Activated CD4-positive, alpha-beta T cell treated with anti-CD3 and anti-CD28 coated beads, Interleukin-2, amount 50 U/mL, for 24 hours (primary cell): ENCODE results near the gene LAP3.
"Not testable (repeated sequence)": the region's sequence is repeated elsewhere in the genome, so short reads cannot be mapped to it uniquely, and the experiment has no call there.

Source experiments
- DNase-seq, 2 donors: peaks; one replicate each; pipeline ENCODE4 v3.0.0-alpha.2; 2020; ENCODE audit warnings: low read depth in 1 of 2, low spot score in 1 of 2

Gene LAP3

GRCh38 chr4:17561195-17561909, 15.6 kb upstream of the LAP3 start:
- no peak for DNase-seq

GRCh38 chr4:17562157-17562556, 14.8 kb upstream of the LAP3 start:
- DNase-seq = no peak

GRCh38 chr4:17565846-17566245, 11.2 kb upstream of the LAP3 start:
- DNase-seq = no peak

- no peak for DNase-seq
Observed at GRCh38 chr4:17567271-17567670, 9.7 kb upstream of the LAP3 start.

- no peak for DNase-seq
Observed at GRCh38 chr4:17574206-17574605, 2.8 kb upstream of the LAP3 start.

GRCh38 chr4:17575177-17575576, 1.8 kb upstream of the LAP3 start:
- DNase-seq = not testable (repeated sequence)

- DNase-seq = peak; percentile 3 to 14
Observed at GRCh38 chr4:17577665-17578481, 875 bp downstream of the LAP3 start.

- DNase-seq = no peak
Observed at GRCh38 chr4:17578482-17578891, 1.5 kb downstream of the LAP3 start.

- no peak for DNase-seq
Observed at GRCh38 chr4:17580969-17581368, 4.0 kb downstream of the LAP3 start.

GRCh38 chr4:17583276-17583675, 6.3 kb downstream of the LAP3 start:
- DNase-seq = no peak

GRCh38 chr4:17583941-17584340, 6.9 kb downstream of the LAP3 start:
- no peak for DNase-seq

- no peak for DNase-seq
Observed at GRCh38 chr4:17584521-17585213, 7.7 kb downstream of the LAP3 start.

GRCh38 chr4:17587094-17587822, 10.3 kb downstream of the LAP3 start:
- no peak for DNase-seq

- DNase-seq = no peak
Observed at GRCh38 chr4:17589355-17589754, 12.4 kb downstream of the LAP3 start.

GRCh38 chr4:17595471-17596005, 18.5 kb downstream of the LAP3 start:
- DNase-seq = no peak

GRCh38 chr4:17597517-17597916, 20.5 kb downstream of the LAP3 start:
- no peak for DNase-seq

- no peak for DNase-seq
Observed at GRCh38 chr4:17599826-17600225, 22.8 kb downstream of the LAP3 start.

- DNase-seq = no peak
Observed at GRCh38 chr4:17605236-17605635, 28.2 kb downstream of the LAP3 start.

GRCh38 chr4:17613761-17614415, 36.9 kb downstream of the LAP3 start:
- DNase-seq = peak in 1 of 2 donors; percentile 20
